Activated CD8-positive, alpha-beta memory T cell treated with anti-CD3 and anti-CD28 coated beads, Interleukin-2, amount 50 U/mL, for 1 hour (primary cell): ENCODE data around the gene CLCN3.
"Not testable (repeated sequence)": the region's sequence is repeated elsewhere in the genome, so short reads cannot be mapped to it uniquely, and the experiment has no call there.

Source experiments
- DNase-seq: peaks from one replicate; pipeline ENCODE4 v3.0.0-alpha.2; 2020; ENCODE audit errors: extremely low read depth

CLCN3 gene

GRCh38 chr4:169617306-169617705 lies 3.1 kb upstream of the CLCN3 start:
- DNase-seq = no peak

- DNase-seq = no peak
Measured at GRCh38 chr4:169618286-169618685, 2.1 kb upstream of the CLCN3 start.

- DNase-seq = no peak
Measured at GRCh38 chr4:169618986-169619385, 1.4 kb upstream of the CLCN3 start.

GRCh38 chr4:169619518-169619957 lies 840 bp upstream of the CLCN3 start:
- no peak for DNase-seq

GRCh38 chr4:169620880-169621248 lies 486 bp downstream of the CLCN3 start:
- DNase-seq = no peak

- no peak for DNase-seq
Measured at GRCh38 chr4:169621731-169622492, 1.5 kb downstream of the CLCN3 start.

- DNase-seq = no peak
Measured at GRCh38 chr4:169622566-169622965, 2.2 kb downstream of the CLCN3 start.

- DNase-seq = not testable (repeated sequence)
Measured at GRCh38 chr4:169624012-169624411, 3.6 kb downstream of the CLCN3 start.

- DNase-seq = no peak
Measured at GRCh38 chr4:169625886-169626285, 5.5 kb downstream of the CLCN3 start.

- DNase-seq = no peak
Measured at GRCh38 chr4:169626331-169627282, 6.2 kb downstream of the CLCN3 start.

- no peak for DNase-seq
Measured at GRCh38 chr4:169627307-169627706, 6.9 kb downstream of the CLCN3 start.

- no peak for DNase-seq
Measured at GRCh38 chr4:169628579-169628978, 8.2 kb downstream of the CLCN3 start.

GRCh38 chr4:169630069-169630468 lies 9.7 kb downstream of the CLCN3 start:
- DNase-seq = no peak

- DNase-seq = no peak
Measured at GRCh38 chr4:169632896-169633295, 12.5 kb downstream of the CLCN3 start.

GRCh38 chr4:169634975-169635374 lies 14.6 kb downstream of the CLCN3 start:
- DNase-seq = no peak

GRCh38 chr4:169640261-169640870 lies 20.0 kb downstream of the CLCN3 start:
- no peak for DNase-seq

- DNase-seq = no peak
Measured at GRCh38 chr4:169644802-169645201, 24.4 kb downstream of the CLCN3 start.

- no peak for DNase-seq
Measured at GRCh38 chr4:169645627-169646026, 25.2 kb downstream of the CLCN3 start.

GRCh38 chr4:169649545-169650226 lies 29.3 kb downstream of the CLCN3 start:
- no peak for DNase-seq

- DNase-seq = no peak
Measured at GRCh38 chr4:169650227-169650936, 30.0 kb downstream of the CLCN3 start.

- no peak for DNase-seq
Measured at GRCh38 chr4:169652535-169652934, 32.2 kb downstream of the CLCN3 start.
